ENCODE results near the gene APBA1.

- TF ChIP-seq DPF2 (IDR thresholded peaks at IDR 0.05) (no peak), MAX (CRISPR knock-in tag; IDR thresholded peaks at IDR 0.05) (no peak), FOXM1 (IDR thresholded peaks at IDR 0.05; ENCODE audit: low read depth) (no peak), FOXM1 (CRISPR knock-in tag; IDR thresholded peaks at IDR 0.05; ENCODE audit: low read depth) (no peak), NFIC (IDR thresholded peaks at IDR 0.05) (no peak)
Measured at GRCh38 chr9:69577123-69577522, 95.0 kb downstream of the APBA1 start.
